ENCODE measurements around the gene HNF1B.

- TF ChIP-seq CTCF (conservative IDR thresholded peaks at IDR 0.05) (no peak), ZFX (IDR thresholded peaks at IDR 0.05) (no peak)
Observed at GRCh38 chr17:37781451-37781850, 36.6 kb upstream of the HNF1B start.

Data from C4-2B (cell line).